ENCODE measurements around the gene IGSF23.
"Not testable (repeated sequence)": the region's sequence is repeated elsewhere in the genome, so short reads cannot be mapped to it uniquely, and the experiment has no call there.

Gene IGSF23

DNA sequence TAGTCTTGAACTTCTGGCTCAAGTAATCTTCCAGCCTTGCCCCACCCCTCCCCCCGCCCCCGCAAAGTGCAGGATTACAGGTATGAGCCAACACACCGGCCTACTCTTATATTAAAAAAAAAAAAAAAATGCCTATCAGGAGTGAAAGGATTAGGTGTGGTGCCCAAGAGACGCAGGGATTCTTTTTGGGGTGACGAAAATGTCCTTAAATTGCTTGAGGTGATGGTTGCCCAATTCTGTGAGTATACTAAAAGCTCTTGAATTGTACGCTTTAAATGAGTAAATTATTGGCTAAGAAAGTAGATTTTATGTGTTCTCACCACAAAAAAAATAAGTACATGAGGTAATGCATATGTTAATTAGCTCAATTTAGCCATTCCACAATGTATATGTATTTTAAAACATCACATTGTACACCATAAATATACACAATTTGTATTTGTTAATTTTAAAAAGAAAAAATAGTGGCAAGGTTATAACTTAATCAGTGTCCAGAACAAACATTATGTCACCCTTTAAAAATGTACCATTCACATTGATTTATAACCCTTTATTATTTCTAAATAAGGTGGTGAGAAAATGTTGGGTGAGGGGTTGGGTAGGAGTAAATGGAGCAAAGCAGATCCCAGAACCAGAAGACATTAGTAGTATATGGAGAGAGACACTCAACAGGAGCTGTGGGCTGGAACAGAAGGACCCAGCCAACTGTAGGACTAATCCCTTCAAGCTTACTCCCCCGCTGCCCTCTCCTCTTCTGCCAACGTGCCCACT lies 3.9 kb downstream of the IGSF23 start:
- no peak for DNase-seq

DNA sequence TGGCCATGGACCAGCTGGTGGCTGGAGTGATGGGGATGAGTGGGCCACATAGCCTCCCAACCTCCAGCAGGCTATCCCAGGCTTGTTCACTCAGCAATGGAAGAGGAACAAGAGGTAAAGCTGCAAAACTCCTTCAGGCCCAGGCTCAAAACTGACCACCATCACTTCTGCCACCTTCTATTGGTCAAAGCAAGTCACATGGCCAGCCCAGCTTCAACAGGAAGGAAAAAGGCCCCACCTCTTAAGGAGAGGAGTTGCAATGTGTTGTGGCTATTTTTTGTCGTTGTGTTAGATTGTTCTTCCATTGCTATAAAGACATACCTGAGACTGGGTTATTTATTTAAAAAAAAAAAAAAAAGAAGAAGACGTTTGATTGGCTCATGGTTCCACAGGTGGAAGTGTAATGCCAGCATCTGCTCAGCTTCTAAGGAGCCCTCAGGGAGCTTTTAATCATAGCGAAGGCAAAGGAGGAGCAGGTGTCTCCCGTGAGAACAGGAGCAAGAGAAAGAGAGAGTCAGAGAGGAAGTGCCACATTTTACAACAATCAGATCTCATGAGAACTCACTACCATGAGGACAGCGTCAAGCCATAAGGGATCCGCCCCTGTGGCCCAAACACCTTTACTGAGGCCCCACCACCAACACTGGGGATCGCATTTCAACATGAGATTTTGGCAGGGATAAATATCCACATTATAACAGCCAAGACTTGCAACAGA lies 5.4 kb downstream of the IGSF23 start:
- DNase-seq: no peak

DNA sequence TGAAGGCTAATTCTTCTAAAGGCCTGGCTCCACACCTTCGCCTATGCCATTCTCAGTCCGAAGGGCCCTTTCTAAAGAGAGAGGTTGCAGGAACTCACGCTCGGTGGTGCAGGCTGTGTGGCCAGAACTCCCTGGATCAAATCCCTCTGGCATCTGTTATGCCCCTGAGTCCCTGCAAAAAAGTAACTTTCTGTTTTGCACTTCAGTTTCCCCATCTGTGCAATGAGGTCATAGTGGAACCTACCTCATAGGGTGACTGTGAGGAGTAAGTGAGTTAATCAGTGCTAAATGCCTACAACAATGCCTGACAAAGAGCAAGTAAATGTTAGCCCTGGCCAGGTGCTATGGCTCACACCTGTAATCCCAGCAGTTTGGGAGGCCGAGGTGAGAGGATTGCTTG lies 7.3 kb downstream of the IGSF23 start:
- no peak for DNase-seq

DNA sequence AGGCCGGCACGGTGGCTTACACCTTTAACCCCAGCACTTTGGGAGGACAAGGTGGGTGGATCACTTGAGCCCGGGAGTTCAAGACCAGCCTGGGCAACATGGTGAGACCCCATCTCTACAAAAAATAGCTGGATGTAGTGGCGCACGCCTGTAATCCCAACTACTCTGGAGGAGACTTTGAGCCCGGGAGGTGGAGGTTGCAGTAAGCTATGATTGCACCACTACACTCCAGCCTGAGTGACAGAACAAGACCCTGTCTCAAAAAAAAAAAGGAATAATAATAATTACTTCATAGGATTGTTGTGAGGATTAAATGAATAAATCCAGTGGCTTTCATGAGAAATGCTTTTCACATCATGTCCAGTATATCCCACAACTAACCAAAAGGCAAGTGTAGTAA lies 8.0 kb downstream of the IGSF23 start:
- DNase-seq: no peak

DNA sequence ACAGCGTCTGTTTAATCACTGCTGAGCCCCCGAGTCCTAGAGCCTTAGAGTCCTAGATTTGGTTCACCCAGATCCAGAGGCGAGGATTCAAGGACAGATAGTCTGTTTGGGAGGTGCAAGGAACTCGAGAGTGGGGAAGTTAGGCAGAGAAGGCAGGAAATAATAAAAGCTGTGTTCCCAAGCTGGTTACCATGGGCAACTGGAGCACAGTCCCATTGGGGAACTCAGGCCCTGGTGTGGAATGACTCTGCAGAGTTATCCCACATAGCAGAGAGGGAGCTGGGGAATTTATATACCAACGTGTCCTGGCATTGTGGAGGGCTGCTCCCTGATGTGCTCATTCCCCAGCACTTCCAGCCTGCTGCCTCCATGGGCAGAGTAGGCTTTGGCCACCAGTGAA lies 9.7 kb downstream of the IGSF23 start:
- DNase-seq: no peak

DNA sequence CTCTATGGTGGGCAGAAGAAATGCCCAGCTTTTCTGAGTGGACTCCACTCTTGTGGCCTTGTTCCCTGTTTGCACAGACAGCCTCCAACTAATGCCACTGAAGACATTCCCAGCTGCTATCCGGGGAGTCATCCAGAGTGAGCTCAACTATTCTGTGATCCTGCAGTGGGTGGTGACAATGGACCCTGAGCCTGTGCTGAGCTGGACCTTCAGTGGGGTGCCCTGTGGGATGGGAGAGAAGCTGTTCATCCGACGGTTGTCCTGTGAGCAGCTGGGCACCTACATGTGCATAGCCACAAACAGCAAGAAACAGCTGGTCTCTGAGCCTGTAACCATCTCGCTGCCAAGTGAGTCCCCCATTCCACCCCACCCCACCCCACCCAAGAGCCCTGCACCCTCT lies 10.3 kb downstream of the IGSF23 start:
- no peak for DNase-seq

DNA sequence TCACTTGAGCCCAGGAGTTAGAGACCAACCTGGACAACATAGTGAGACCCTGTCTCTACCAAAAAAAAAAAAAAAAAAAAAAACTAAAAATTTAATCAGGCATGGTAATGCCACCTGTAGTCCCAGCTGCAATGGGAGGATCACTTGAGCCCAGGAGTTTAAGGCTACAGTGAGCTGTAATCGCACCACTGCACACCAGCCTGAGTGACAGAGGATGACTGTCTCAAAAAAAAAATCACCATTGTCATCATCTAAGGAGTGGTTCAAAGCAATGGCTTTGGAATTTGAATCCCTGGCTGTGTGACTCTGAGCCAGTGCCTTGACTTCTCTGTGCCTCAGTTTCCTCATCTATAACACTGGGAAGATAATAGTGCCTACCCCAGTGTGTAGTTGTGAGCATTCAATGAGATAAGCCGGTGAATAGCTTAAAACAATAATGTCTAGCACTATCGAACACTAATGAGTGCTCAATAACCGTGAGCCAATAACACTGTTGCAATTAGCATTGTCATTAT lies 11.5 kb downstream of the IGSF23 start:
- no peak for DNase-seq

DNA sequence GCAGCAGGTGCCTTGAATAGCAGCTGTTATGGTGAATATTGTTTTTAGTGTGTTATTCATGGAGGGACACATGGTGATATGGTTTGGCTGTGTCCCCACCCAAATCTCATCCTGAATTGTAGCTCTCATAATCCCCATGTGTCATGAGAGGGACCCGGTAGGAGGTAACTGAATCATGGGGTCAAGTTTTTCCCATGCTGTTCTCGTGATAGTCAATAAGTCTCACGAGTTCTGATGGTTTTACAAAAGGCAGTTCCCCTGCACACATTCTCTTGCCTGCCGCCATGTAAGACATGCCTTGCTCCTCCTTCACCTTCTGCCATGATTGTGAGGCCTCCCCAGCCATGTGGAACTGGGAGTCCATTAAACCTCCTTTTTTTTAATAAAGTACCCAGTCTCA lies 12.3 kb downstream of the IGSF23 start:
- DNase-seq: not testable (repeated sequence)

DNA sequence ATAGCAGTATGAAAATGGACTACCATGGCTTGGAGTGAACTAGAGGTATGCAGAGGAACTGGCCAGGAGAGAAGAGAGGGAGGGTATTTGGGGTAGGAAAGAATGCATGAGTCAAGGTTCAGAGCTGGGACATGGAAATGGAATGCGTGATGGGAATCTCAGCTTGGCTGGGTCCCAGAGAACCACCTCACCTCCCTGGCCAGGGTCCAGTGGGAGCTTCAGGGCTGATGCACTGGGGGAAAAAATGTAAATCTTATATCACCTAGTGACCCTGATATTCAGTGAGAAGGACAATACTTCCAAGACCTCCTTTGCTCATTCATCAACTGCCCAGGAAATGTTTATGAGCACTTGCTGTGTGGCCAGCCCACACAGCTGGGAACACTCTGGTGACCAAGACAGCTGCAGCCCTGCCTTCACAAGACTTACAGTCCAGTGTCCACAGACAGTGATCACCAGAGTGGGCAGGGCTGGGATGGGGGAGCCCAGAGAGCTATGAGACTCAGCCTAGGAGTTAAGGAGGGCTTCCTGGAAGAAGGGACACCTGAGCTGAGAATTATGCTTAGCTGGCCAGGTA lies 12.8 kb downstream of the IGSF23 start:
- DNase-seq: no peak

DNA sequence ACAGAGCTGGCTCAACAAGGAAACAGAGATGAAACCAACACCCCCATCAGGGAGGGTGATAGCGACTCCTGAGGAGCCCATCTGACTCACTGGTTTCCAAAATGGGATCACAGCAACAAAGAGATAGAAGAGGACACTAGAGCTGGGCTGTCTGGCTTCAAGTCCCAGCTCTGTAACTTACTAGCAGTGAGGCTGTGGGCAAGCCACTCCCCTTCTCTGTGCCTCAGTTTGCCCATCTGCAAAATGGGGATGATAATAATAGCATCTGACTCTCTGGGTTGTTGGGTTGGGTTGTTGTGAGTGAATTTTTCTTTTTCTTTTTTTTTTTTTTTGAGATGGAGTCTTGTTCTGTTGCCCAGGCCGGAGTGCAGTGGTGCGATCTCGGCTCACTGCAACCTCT lies 14.3 kb downstream of the IGSF23 start:
- DNase-seq: no peak

DNA sequence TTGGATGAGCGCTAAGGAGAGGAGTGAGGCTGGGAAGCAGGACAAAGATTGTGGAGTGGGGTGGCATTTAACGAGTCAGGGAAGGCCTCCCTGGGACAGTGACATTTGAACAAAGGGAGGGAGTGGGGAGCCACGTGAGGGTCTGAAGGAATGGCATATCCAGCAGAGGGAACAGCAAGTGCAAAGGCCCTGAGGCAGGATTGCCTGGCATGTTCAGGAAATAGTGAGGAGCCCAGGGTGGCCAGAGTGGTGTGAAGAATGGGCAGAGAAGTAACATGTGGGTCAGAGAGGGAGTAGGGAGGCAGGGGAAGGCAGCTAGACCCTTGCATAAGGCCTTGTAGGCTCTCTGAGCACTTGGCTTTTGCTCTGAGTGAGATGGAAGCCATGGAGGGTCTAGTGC lies 15.4 kb downstream of the IGSF23 start:
- DNase-seq: no peak

DNA sequence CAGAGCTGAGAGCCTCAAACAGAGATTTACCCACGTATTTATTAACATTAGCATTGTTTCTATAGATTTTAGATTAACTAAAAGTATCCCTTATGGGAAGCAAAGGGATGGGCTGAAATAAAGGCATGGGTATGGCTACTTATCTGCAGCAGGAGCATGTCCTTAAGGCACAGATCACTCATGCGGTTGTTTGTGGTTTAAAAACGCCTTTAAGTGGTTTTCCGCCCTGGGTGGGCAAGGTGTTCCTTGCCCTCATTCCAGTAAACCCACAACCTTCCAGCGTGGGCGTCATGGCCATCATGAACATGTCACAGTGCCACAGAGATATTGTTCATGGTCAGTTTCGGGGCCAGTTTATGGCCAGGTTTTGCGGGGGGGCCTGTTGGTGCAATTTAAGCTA lies 18.2 kb downstream of the IGSF23 start:
- DNase-seq: not testable (repeated sequence)

DNA sequence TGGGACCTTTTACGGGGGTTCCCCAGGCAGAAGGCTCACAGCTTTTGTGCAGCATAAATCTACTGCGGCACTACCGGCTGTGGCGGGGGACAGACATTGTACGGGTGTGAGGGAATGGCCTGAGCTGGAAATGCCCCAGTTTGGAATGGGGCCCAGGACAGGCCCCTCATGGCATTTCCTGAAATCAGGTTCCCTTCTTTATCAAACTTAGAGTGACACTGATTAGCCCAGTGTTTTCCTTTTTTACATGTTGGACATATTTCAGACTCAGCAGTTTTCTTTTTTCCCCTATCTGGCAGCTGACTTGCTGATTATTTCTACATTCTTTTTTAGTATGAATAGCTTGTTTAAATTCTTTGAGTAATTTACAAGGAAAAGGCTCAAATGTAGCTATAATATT lies 20.7 kb downstream of the IGSF23 start:
- not testable (repeated sequence) for DNase-seq

DNA sequence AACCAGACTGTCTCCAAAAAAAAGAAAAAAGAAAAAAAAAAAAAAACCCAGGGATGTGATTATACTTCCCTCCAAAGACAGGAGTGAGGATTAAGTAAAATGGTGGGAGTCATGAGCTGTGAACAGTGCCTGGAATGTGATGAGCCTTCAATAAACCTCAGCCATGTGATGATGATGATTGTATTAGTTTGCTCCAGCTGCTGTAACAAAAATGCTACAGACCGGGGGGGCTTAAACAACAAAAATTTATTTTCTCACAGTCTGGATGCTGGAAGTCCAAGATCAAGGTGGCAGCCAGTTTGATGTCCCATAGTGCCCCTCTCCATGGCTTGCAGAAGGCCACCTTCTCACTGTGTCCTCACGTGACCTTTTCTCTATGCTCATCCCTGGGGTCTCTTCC lies 21.4 kb downstream of the IGSF23 start:
- DNase-seq: no peak

DNA sequence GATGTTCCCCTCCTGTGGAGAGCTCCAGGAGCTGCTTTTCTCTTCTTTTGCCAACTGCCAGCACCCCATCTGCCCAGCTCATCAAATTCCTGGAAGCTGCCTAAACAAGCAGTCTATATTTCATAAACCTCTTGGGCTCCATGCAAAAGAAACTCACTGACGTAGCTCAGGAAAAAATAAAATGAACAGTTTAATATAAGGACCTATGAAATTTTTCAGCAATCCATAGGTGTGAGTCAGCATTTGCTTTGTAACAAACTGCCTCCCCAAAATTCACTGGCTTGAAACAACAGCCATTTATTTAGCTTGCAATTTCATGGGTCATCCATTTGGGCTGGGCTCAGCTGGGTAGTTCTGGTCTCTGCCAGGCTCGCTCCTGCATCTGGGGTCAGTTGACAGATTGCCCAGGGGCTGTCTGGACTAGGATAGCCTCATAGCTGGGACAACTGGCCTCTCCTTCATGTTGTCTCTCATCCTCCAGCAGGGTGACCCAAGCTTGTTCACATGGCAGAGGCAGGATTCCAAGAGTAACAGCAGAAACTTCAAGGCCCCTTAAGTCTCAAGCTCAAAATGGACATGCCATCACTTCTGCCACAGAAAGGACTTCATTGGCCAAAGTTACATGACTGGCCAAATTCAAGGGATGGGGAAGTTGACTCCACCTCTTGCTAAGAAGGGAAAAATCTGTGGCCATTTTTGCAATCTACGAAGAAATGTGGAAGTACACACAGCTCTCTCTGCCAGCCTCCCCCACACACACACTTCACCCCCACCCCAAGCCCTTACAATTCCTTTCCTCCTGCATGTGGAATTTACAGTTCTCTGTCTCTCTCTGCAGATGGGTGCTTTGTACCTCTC lies 22.4 kb downstream of the IGSF23 start:
- no peak for DNase-seq

DNA sequence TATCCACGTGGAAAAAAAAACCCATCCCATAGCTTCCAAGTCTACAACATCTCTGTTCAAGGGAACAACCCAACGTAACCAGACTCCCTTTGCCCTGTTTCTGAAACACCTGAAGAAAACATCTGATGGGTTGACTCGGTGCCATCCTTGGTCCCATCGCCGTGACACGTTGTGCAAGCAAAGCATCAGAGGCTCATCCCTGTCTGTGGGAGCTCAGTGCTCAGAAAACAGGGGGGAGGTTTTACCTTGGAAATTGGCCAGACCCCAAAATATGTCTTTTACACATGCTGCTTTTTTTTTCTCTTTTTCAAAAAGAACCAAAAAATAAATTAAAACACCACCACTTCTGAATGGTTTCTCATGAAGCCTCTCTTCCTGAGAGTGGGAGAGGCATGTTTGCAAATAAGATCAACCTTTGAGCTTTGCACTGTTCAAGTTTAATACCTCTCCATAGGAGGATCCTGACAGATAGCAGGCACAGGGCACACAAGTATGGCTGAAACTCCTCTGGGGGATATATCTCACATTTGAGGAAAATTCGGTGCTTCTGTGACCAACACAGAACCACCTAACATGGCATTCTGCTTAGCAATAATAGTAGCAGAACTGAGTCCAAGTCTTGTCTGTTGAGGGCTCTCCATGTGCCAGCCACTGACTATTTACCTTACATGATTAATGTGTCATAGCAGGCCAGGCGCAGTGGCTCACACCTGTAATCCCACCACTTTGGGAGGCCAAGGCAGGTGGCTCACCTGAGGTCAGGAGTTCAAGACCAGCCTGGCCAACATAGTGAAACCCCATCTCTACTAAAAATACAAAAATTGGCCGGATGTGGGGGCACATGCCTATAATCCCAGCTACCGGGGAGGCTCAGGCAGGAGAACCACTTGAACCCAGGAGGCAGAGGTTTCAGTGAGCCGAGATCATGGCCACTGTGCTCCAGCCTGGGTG lies 23.4 kb downstream of the IGSF23 start:
- DNase-seq: no peak

DNA sequence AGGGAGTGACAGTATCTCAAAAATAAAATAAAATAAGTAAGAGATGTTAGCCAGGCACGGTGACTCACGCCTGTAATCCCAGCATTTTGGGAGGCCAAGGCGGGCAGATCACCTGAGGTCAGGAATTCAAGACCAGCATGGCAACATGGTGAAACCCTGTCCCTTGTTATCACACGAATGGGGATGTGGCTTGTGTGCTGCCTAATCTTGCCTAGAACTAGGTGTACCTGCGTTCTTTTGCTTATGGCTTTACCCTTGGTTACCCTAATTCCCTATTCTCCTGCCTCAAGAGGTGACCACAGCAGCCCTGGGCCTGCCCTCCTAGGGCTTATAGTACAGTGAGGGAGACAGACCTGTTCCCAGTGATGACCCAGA lies 24.0 kb downstream of the IGSF23 start:
- DNase-seq: no peak

DNA sequence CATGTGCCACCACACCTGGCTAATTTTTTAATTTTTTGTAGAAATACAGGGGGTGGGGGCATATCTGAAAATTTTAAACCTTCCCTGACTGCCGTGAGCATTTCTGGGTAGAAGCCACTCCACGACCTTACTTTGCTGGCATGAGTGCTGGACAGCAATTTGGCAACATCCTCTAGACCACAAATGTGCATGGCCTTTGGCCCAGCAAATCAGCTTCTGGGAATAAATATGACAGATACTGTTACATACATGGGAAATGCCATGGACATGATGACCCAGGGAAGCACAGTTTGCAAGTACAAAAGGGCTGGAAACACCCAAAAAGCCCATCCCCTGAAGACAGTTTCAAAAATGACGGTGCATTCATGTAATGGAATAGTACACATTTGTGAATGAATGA lies 27.2 kb downstream of the IGSF23 start:
- DNase-seq: no peak

DNA sequence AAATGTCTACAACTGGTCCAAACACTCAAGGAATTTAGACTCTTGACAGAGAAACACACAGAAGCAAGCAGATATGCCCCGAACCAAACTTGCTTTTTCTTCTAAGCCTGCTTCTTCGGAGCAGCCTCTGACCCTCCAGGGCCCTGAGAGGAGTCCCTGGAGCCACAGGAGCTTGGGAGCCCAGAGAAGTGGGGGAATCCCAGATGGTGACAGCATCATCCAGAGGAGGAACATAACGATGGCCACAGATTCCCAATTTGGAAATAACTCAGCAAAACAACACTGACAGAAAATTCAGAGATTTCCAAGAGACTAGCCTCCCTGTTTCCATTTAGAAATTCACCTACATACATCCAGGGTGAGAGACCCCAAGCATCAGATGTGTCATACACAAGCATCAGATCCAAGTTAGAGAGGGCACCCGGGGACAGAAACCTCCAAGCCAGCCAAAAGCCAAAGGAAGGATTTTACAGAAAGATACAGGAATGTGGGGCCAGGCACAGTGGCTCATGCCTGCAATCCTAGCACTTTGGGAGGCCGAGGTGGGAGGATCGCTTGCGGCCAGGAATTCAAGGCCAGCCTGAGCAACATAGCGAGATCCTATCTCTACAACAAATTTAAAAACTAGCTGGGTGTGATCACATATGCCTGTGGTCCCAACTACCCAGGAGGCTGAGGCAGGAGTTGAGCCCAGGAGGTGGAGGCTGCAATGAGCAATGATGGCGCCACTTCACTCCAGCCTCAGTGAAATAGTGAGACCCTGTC lies 28.3 kb downstream of the IGSF23 start:
- DNase-seq: no peak

DNA sequence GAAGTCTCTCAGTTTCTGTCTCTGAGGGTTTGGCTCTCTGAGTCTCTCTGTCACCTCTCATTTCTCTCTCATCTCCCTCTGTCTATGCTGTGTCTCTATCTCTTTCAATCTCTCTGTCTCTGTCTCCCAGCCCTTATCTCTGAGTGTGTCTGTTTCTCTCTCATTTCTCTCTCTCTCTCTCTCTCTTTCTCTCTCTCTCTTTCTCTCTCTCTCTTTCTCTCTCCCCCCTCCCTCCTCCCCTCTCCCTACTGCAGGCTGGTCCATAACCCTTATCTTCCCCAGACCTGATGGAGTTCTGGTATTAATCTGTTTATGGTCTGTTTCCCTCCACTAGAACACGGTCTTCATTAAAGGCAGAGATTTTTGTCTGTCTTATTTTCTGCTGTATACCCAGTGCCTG lies 29.0 kb downstream of the IGSF23 start:
- DNase-seq: no peak

Data from activated CD4-positive, CD25-positive, alpha-beta regulatory T cell treated with anti-CD3 and anti-CD28 coated beads, Interleukin-2, amount 50 U/mL, for 72 hours (primary cell).